Smooth muscle cell (in vitro differentiated cells): ENCODE measurements around the gene ZNF268. TPM values are rescaled to one million over a fixed set of nuclear protein-coding genes. Genes with fewer than 3 reads are reported as not detected.

Experiments used
- DNase-seq: peaks from one replicate; lab custom pipeline; 2025; ENCODE audit not compliant: unreplicated experiment; lab: John Stamatoyannopoulos, UW
- H2AFZ ChIP-seq: fragments of 200-600 bp; sonication (generic); 2 replicates; pipeline ENCODE4 v1.6.0; 2016; ENCODE audit warnings: antibody characterized with exemption, low read depth, mild to moderate bottlenecking
- H3F3A ChIP-seq: fragments of 200-600 bp; sonication (generic); 2 replicates; pipeline ENCODE4 v1.6.0; 2017; ENCODE audit warnings: antibody characterized with exemption, low read depth
- H3K27ac ChIP-seq: fragments of 200-600 bp; sonication (generic); 2 replicates; pipeline ENCODE4 v1.5.1; 2016; ENCODE audit warnings: low read depth, mild to moderate bottlenecking
- H3K27me3 ChIP-seq: fragments of 200-600 bp; sonication (generic); 2 replicates; pipeline ENCODE4 v1.6.1; 2016; ENCODE audit warnings: low read depth, mild to moderate bottlenecking
- H3K36me3 ChIP-seq: fragments of 200-600 bp; sonication (generic); 2 replicates; pipeline ENCODE4 v1.5.1; 2016; ENCODE audit warnings: low read depth
- H3K4me1 ChIP-seq: fragments of 200-600 bp; sonication (generic); 2 replicates; pipeline ENCODE4 v1.5.1; 2016; ENCODE audit warnings: low read depth
- H3K4me2 ChIP-seq: fragments of 200-600 bp; sonication (generic); 2 replicates; pipeline ENCODE4 v1.6.0; 2016; ENCODE audit warnings: mild to moderate bottlenecking
- H3K4me3 ChIP-seq: fragments of 200-600 bp; sonication (generic); 2 replicates; pipeline ENCODE4 v1.5.1; 2016; ENCODE audit warnings: mild to moderate bottlenecking
- H3K79me2 ChIP-seq: fragments of 200-600 bp; sonication (generic); 2 replicates; pipeline ENCODE4 v1.6.0; 2016; ENCODE audit warnings: low read depth, mild to moderate bottlenecking
- H3K9ac ChIP-seq: fragments of 200-600 bp; sonication (generic); 2 replicates; pipeline ENCODE4 v1.6.0; 2016; ENCODE audit warnings: low read depth
- H3K9me3 ChIP-seq: fragments of 200-600 bp; sonication (generic); replicated peaks from 2 replicates; pipeline ENCODE4 v1.5.1; 2016; ENCODE audit warnings: low read depth
- H4K20me1 ChIP-seq: fragments of 200-600 bp; sonication (generic); 2 replicates; pipeline ENCODE4 v1.6.0; 2016; ENCODE audit warnings: low read depth
- CTCF ChIP-seq: fragments of 200-600 bp; sonication (generic); IDR thresholded peaks from 2 replicates; pipeline ENCODE4 v1.5.1; 2017; ENCODE audit warnings: borderline replicate concordance, mild to moderate bottlenecking, antibody characterized with exemption; ENCODE audit not compliant: insufficient read depth, poor library complexity, severe bottlenecking
- WGBS: methylation state at CpG from one replicate; pipeline ENCODE4 v1.1.7; 2016; ENCODE audit warnings: low lambda C conversion rate; 5-methylcytosine and 5-hydroxymethylcytosine counted together
- polyA plus RNA-seq: library from polyadenylated mRNA; unstranded; fragments of >200 nt; fragmentation: Nextera tagmentation; extraction: Ambion mirVana; gene quantifications from 2 replicates; pipeline ENCODE4 v1.2.1, GENCODE V29; 2016
- total RNA-seq: library from RNA; depleted of rRNA; stranded (reverse); fragments of >200 nt; gene quantifications from 2 replicates; pipeline ENCODE4 v1.2.3, GENCODE V29; 2014

The ZNF268 gene
- total and polyA plus RNA-seq, 2 experiments from 2014 or later, result 9.4 to 37.2 TPM

- Histone ChIP-seq H3K4me3 (peak overlapping the region; percentile 1), H3K4me2 (no peak overlapping the region), H3K9ac (no peak overlapping the region), H3F3A (peaks cover 22% of the 10 kb centered on the region), H2AFZ (no peak overlapping the region), H3K9me3 (peaks cover 76% of the 10 kb centered on the region), H4K20me1 (no peaks in the 10 kb centered on the region), H3K27ac (no peak overlapping the region), H3K4me1 (no peaks in the 10 kb centered on the region), H3K36me3 (peaks cover 50% of the 10 kb centered on the region), H3K79me2 (no peaks in the 10 kb centered on the region), H3K27me3 (no peaks in the 10 kb centered on the region)
- DNase-seq, result no peak
- TF ChIP-seq CTCF, result no peak
- 98% methylated on average over 2 of the region's 2 CpGs for WGBS
Observed at GRCh38 chr12:133202493-133203343, 21.4 kb downstream of the ZNF268 start.

DNA sequence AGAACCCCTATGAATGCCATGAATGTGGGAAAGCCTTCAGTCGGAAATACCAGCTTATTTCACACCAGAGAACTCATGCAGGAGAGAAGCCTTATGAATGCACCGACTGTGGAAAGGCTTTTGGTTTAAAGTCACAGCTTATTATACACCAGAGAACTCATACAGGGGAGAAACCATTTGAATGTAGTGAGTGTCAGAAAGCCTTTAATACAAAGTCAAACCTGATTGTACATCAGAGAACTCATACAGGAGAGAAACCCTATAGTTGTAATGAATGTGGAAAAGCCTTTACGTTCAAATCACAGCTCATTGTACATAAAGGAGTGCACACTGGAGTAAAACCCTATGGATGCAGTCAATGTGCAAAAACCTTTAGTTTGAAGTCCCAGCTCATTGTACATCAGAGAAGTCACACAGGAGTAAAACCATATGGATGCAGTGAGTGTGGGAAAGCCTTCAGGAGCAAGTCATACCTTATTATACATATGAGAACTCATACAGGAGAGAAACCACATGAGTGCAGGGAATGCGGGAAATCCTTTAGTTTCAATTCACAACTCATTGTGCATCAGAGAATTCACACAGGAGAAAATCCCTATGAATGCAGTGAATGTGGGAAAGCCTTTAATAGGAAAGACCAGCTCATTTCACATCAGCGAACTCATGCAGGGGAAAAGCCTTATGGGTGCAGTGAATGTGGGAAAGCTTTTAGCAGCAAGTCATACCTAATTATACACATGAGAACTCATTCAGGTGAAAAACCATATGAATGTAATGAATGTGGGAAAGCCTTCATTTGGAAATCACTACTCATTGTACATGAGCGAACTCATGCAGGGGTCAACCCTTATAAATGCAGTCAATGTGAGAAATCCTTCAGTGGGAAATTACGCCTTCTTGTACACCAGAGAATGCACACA lies 22.3 kb downstream of the ZNF268 start:
- Histone ChIP-seq H3K27me3 (no peaks in the 10 kb centered on the region), H3K27ac (no peak overlapping the region), H3K9ac (no peak overlapping the region), H3F3A (peaks cover 22% of the 10 kb centered on the region), H3K4me3 (peak overlapping the region; percentile 1), H3K36me3 (peaks cover 50% of the 10 kb centered on the region), H2AFZ (no peak overlapping the region), H4K20me1 (no peaks in the 10 kb centered on the region), H3K4me2 (no peak overlapping the region), H3K79me2 (no peaks in the 10 kb centered on the region), H3K4me1 (no peaks in the 10 kb centered on the region), H3K9me3 (peaks cover 85% of the 10 kb centered on the region)
- TF ChIP-seq CTCF, result no peak
- DNase-seq, result no peak
- 97% methylated on average over 7 of the region's 7 CpGs for WGBS

DNA sequence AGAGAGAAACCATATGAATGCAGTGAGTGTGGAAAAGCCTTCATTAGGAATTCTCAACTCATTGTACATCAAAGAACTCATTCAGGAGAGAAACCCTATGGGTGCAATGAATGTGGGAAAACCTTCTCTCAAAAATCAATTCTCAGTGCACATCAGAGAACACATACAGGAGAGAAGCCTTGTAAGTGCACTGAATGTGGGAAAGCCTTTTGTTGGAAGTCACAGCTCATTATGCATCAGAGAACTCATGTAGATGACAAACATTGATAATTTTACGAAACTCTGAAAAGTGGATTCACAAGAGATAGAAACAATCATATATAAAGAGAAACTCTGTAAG lies 22.9 kb downstream of the ZNF268 start:
- no peak for TF ChIP-seq CTCF
- peaks cover 89% of the 10 kb centered on the region for H3K9me3 ChIP-seq
- no peaks in the 10 kb centered on the region for H3K27me3 ChIP-seq
- H2AFZ ChIP-seq, result no peak overlapping the region
- peak overlapping the region; percentile 0 for H3K4me3 ChIP-seq
- 100% methylated on average over 1 of the region's 1 CpG for WGBS
- peaks cover 22% of the 10 kb centered on the region for H3F3A ChIP-seq
- H3K4me1 ChIP-seq, result no peaks in the 10 kb centered on the region
- no peaks in the 10 kb centered on the region for H3K79me2 ChIP-seq
- H4K20me1 ChIP-seq, result no peaks in the 10 kb centered on the region
- peaks cover 50% of the 10 kb centered on the region for H3K36me3 ChIP-seq
- H3K4me2 ChIP-seq, result no peak overlapping the region
- DNase-seq, result no peak
- H3K9ac ChIP-seq, result no peak overlapping the region
- H3K27ac ChIP-seq, result no peak overlapping the region
